ENCODE measurements around the gene NFYA. TPM values are rescaled to one million over a fixed set of nuclear protein-coding genes. Genes with fewer than 3 reads are reported as not detected.

The NFYA gene
- total and polyA plus RNA-seq, 2 of the 13 experiments (the other 11 are each of a cell fraction or from before 2014, with no cell fraction given) = 16.0 to 22.9 TPM

DNA sequence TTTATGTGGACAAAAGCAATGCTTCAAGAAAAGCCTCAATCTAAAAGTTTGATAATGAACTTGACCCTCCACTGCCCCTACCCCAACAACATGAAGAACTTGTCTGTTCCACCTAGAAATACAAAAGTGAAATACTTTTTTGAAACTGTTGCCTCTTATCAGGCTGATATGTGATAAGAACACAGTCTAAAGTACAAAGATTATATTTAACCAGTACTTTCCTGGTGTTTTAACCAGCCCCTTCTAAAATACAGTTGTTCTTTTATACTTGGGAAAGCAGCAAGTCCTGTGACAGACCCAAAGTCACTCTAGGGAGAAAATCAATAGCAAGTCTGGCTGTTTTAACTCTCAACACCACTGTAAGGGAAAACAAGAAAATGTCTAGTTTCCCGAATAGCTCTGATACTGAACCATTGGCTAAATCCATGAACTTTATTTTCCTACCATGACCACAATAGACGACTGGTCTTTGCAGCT lies 7.2 kb upstream of the NFYA start (continued):
- TF ChIP-seq SUZ12 (IDR thresholded peaks at IDR 0.05; ENCODE audit: low read depth, low read length) = no peak
- TF ChIP-seq NCOA5 (CRISPR knock-in tag; IDR thresholded peaks at IDR 0.05) = no peak
- TF ChIP-seq, protein P1, sequence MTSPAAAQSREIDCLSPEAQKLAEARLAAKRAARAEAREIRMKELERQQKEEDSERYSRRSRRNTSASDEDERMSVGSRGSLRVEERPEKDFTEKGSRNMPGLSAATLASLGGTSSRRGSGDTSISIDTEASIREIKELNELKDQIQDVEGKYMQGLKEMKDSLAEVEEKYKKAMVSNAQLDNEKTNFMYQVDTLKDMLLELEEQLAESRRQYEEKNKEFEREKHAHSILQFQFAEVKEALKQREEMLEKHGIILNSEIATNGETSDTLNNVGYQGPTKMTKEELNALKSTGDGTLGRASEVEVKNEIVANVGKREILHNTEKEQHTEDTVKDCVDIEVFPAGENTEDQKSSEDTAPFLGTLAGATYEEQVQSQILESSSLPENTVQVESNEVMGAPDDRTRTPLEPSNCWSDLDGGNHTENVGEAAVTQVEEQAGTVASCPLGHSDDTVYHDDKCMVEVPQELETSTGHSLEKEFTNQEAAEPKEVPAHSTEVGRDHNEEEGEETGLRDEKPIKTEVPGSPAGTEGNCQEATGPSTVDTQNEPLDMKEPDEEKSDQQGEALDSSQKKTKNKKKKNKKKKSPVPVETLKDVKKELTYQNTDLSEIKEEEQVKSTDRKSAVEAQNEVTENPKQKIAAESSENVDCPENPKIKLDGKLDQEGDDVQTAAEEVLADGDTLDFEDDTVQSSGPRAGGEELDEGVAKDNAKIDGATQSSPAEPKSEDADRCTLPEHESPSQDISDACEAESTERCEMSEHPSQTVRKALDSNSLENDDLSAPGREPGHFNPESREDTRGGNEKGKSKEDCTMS (CRISPR knock-in tag; conservative IDR thresholded peaks at IDR 0.05) = no peak
- TF ChIP-seq E2F5 (CRISPR knock-in tag; conservative IDR thresholded peaks at IDR 0.05) = no peak
- no peak for TF ChIP-seq PHF5A (CRISPR knock-in tag; IDR thresholded peaks at IDR 0.05; ENCODE audit: low read depth, unreplicated experiment)
- peak; percentile 66; the same call in 1 of the 2 replicates for TF ChIP-seq ATF1 (CRISPR knock-in tag; IDR thresholded peaks at IDR 0.05)
- TF ChIP-seq, protein P2, sequence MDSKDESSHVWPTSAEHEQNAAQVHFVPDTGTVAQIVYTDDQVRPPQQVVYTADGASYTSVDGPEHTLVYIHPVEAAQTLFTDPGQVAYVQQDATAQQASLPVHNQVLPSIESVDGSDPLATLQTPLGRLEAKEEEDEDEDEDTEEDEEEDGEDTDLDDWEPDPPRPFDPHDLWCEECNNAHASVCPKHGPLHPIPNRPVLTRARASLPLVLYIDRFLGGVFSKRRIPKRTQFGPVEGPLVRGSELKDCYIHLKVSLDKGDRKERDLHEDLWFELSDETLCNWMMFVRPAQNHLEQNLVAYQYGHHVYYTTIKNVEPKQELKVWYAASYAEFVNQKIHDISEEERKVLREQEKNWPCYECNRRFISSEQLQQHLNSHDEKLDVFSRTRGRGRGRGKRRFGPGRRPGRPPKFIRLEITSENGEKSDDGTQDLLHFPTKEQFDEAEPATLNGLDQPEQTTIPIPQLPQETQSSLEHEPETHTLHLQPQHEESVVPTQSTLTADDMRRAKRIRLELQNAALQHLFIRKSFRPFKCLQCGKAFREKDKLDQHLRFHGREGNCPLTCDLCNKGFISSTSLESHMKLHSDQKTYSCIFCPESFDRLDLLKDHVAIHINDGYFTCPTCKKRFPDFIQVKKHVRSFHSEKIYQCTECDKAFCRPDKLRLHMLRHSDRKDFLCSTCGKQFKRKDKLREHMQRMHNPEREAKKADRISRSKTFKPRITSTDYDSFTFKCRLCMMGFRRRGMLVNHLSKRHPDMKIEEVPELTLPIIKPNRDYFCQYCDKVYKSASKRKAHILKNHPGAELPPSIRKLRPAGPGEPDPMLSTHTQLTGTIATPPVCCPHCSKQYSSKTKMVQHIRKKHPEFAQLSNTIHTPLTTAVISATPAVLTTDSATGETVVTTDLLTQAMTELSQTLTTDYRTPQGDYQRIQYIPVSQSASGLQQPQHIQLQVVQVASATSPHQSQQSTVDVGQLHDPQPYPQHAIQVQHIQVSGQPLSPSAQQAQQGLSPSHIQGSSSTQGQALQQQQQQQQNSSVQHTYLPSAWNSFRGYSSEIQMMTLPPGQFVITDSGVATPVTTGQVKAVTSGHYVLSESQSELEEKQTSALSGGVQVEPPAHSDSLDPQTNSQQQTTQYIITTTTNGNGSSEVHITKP (CRISPR knock-in tag; IDR thresholded peaks at IDR 0.05; ENCODE audit: low read depth) = no peak
- TF ChIP-seq ZNF160 (CRISPR knock-in tag; IDR thresholded peaks at IDR 0.05) = no peak
- TF ChIP-seq CENPT (CRISPR knock-in tag; IDR thresholded peaks at IDR 0.05; ENCODE audit: low read depth) = no peak
- TF ChIP-seq HDAC2 (CRISPR knock-in tag; IDR thresholded peaks at IDR 0.05) = no peak; the same call in 1 of the 2 replicates
- TF ChIP-seq ZNF557 (CRISPR knock-in tag; IDR thresholded peaks at IDR 0.05) = no peak
- TF ChIP-seq NONO (IDR thresholded peaks at IDR 0.05) = no peak
- peak; percentile 73; the same call in 1 of the 2 replicates for TF ChIP-seq NONO (CRISPR knock-in tag; conservative IDR thresholded peaks at IDR 0.05)
- TF ChIP-seq MLLT10 (CRISPR knock-in tag; IDR thresholded peaks at IDR 0.05) = no peak
- TF ChIP-seq TBX2 (CRISPR knock-in tag; IDR thresholded peaks at IDR 0.05; ENCODE audit: borderline replicate concordance) = peak; percentile 56; the same call in 1 of the 2 replicates
- TF ChIP-seq ZNF569 (CRISPR knock-in tag; IDR thresholded peaks at IDR 0.05; ENCODE audit: borderline replicate concordance) = no peak
- TF ChIP-seq MIER2 (CRISPR knock-in tag; IDR thresholded peaks at IDR 0.05) = no peak; the same call in 1 of the 2 replicates
- peak; percentile 84 for TF ChIP-seq NR2F2 (IDR thresholded peaks at IDR 0.05; ENCODE audit: borderline replicate concordance, low read depth)
- peak; percentile 8; the same call in 1 of the 2 replicates for TF ChIP-seq SNAI1 (CRISPR knock-in tag; IDR thresholded peaks at IDR 0.05; ENCODE audit: borderline replicate concordance)
- no peak for TF ChIP-seq ZNF33B (CRISPR knock-in tag; IDR thresholded peaks at IDR 0.05)
- TF ChIP-seq, protein P3, sequence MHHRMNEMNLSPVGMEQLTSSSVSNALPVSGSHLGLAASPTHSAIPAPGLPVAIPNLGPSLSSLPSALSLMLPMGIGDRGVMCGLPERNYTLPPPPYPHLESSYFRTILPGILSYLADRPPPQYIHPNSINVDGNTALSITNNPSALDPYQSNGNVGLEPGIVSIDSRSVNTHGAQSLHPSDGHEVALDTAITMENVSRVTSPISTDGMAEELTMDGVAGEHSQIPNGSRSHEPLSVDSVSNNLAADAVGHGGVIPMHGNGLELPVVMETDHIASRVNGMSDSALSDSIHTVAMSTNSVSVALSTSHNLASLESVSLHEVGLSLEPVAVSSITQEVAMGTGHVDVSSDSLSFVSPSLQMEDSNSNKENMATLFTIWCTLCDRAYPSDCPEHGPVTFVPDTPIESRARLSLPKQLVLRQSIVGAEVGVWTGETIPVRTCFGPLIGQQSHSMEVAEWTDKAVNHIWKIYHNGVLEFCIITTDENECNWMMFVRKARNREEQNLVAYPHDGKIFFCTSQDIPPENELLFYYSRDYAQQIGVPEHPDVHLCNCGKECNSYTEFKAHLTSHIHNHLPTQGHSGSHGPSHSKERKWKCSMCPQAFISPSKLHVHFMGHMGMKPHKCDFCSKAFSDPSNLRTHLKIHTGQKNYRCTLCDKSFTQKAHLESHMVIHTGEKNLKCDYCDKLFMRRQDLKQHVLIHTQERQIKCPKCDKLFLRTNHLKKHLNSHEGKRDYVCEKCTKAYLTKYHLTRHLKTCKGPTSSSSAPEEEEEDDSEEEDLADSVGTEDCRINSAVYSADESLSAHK (CRISPR knock-in tag; IDR thresholded peaks at IDR 0.05; ENCODE audit: borderline replicate concordance) = no peak
- no peak for TF ChIP-seq FOXM1 (CRISPR knock-in tag; IDR thresholded peaks at IDR 0.05)
- TF ChIP-seq KDM6A (CRISPR knock-in tag; IDR thresholded peaks at IDR 0.05; ENCODE audit: low read depth) = peak; percentile 77
